Measurements from ENCODE around the gene ADAMTSL1. TPM values are rescaled to one million over a fixed set of nuclear protein-coding genes. Genes with fewer than 3 reads are reported as not detected.

ADAMTSL1 gene
- total RNA-seq, 1 donor from 2014 or later, result not detected

DNA sequence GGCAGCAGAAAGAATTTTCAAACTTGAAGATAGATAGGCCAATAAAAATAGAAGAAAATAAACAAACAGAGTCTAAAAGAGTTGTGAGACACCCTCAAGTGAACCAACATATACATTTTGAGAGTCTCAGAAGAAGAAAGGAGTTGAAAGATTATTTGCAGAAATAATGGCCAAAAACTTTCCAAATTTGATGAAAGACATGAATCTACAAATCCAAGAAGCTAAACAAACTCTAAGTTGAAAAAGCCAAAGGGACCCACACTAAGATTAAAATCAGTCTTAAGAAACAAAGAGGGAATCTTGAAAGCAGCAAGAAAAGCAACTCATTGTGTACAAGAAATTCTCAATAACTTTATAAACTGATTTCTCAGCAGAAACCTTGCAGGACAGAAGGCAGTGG lies 422.1 kb downstream of the ADAMTSL1 start:
- intact Hi-C loops (cut with micrococcal nuclease), result no loop called here

GRCh38 chr9:18896531-18897179 lies 422.7 kb downstream of the ADAMTSL1 start:
- intact Hi-C loops (cut with micrococcal nuclease), result no loop called here

- intact Hi-C loops (cut with micrococcal nuclease), result no loop called here
Measured at GRCh38 chr9:18903450-18903849, 429.5 kb downstream of the ADAMTSL1 start.

GRCh38 chr9:18905028-18905882 lies 431.3 kb downstream of the ADAMTSL1 start:
- intact Hi-C loops (cut with micrococcal nuclease), result no loop called here

DNA sequence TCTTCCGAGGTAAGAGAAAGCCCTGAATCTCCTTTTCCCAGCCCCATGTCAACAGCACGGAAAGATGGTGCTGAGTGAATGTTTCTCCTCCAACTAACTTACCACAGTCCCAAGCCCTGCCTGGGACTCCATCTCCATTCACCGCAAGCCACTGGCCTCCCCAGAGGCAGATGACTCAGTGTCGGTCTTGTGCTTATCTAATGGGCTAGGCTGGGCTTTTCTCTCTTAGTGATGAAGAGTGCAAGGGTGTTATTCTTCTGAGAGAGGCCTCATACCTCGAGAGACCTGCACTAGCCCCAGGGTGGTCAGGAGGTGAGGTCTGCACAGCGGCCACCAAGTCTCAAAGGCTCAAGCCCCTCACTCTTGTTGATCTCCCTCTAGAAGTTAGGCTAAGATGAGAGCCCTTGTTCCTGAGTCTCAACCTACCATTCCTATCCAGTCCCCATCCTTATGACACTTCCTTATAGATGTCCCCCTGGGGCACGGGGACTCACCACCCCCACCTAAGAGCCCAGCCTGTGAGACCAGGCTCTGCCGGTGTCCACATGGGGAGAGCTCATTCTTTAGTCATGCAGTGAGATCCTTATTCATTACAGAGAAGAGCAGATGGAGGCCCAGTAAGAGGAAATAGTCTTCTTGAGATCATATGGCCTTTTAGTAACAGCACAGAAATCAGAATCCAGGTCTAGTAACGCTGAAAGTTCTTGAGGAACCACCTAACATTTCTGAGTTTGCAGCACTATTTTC lies 432.1 kb downstream of the ADAMTSL1 start:
- intact Hi-C loops (cut with micrococcal nuclease), result no loop called here

DNA sequence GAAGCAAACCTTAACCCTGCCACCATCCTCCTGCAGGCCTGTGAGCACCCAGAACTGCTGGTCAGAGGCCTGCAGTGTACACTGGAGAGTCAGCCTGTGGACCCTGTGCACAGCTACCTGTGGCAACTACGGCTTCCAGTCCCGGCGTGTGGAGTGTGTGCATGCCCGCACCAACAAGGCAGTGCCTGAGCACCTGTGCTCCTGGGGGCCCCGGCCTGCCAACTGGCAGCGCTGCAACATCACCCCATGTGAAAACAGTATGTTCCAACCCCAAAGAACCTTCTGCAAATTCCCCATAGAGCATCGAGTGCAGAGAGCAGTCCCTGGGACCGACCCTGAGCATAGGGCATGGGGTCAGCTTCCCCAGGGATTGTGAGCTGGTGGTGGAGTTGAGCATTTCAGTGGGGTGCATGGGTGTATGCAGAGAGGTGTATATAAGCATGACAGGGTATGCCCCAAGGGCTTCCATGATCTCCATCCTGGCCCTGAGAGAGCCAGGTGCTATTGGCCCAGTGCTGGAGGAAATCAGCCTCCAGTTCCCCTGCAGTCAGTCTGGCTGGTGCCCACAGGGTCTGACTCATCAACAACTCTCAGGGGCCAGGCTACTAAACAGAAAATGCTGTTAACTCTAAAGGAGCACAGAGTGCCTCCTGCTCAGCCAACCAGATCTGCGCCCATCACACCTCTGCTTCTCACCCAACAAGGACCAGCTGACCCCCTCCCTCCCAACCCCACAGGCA lies 432.9 kb downstream of the ADAMTSL1 start:
- intact Hi-C loops (cut with micrococcal nuclease), result no loop called here

GRCh38 chr9:18907927-18908625 lies 434.1 kb downstream of the ADAMTSL1 start:
- intact Hi-C loops (cut with micrococcal nuclease), result no loop called here

- intact Hi-C loops (cut with micrococcal nuclease), result no loop called here
Measured at GRCh38 chr9:18909140-18910018, 435.4 kb downstream of the ADAMTSL1 start.

DNA sequence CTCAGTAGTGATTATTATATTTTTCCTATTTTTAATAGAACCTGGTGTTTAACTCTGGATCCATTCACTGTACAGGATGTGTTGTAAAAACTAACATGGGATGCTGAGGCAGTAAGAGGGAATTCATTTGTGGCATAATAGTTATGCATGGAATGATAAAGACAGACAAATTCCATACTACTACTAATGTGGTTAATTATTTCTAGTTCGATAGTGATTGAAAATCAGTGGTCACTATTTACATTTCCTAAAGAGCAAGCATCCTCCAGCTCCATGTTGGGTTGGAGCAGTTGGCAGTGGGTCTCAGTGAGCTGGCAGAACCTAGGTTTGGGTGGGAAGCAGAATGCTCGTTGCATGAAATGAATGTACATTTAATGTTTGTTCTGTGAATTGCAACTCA lies 436.5 kb downstream of the ADAMTSL1 start:
- intact Hi-C loops (cut with micrococcal nuclease), result no loop called here

DNA sequence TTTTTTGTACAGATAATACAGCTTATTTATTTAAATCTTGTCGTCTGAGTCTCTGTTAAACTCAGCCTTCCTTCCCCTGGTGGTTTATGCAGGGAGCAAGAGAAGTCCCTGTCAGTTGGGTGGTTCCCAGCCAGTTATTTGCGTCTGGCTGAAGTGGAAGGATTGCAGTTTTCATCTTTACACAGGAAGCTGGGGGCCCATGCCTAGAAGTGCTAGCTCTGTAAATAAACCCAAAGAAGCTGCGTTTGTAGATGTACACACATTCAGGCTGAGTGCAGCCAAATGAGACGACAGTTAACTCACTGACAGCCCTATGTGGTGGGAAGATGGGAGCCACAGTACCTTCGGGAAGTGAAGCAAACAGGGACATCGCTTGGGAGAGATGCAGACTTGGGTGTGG lies 437.0 kb downstream of the ADAMTSL1 start:
- intact Hi-C loops (cut with micrococcal nuclease), result no loop called here

- intact Hi-C loops (cut with micrococcal nuclease), result no loop called here
Measured at GRCh38 chr9:18911714-18912342, 437.9 kb downstream of the ADAMTSL1 start.

DNA sequence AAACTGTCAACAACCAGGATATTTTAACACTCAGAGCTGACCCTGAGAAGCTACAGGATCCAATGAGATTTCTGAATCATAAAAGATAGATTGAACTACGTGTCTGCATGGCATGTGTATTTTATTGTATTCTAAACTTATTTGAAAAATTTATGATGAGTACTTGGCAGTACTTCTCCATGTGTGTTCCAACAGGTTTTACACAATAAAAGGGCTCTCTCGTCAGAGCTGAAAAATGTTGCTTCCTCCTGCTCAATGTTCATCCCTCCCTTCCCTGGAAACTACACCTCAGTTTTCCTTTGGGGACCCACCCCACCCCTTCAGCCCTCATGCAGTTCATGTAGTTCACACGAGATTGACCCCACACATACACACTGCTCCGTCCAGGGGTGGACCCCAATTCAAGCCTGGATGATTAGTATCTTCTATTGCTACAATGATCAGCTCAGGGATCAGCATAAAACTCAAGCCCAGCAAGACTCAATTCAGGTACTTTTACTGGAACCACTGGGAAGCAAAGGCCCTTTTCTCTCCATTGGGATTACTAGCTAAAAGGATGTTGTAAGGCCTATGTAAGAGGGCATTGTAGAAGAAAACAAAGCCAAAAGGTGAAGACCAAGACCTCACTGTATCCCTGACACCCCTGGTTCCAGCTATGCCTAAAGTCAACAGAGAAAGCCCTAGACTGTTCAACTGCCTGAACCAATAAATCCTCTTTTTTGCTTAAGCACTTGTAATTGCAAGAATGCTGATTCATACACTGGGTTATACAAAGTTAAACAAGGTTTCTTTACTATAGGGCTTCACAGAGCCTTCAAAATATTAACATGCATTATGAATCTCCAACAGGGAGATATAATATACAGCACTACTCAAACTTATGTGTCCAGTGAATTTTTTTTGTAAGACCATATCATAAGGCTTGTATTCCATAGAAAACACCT lies 446.5 kb downstream of the ADAMTSL1 start:
- intact Hi-C loops (cut with micrococcal nuclease), result no loop called here

DNA sequence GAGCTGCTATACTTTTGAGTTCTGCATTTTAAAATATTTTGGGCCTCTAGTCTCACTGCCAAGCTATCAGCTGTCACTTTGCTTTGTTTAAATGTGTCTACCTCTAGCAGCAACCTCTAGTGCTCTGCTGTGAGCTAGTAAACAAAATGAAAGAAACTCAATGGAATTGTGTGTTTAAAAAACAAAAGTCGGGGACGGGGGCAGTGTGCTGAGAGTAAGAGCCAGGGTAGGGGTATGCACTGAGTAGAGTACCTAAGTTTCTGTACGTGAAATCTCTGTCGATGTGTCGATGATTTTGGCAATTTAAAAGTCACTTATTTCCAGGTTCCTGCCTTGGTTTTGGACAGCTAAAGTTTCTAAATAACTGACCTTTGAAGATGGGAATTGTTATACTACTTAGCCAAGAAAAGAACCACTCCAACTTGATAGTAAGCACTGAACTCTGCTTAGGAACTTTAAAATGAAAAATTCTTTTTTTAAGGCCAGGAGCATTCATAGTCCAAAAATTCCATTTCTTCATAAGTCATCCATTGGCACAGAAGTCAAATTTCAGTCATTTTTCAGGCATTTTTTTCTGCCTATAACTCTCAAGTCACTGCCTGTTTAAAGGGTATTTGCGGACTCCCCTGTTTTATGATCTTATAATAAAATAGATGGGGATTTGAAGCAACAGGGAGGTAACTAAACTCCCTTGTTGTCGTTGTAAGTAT lies 447.6 kb downstream of the ADAMTSL1 start:
- intact Hi-C loops (cut with micrococcal nuclease), result no loop called here

- intact Hi-C loops (cut with micrococcal nuclease), result no loop called here
Measured at GRCh38 chr9:18922161-18922885, 448.4 kb downstream of the ADAMTSL1 start.

- intact Hi-C loops (cut with micrococcal nuclease), result no loop called here
Measured at GRCh38 chr9:18923167-18923566, 449.2 kb downstream of the ADAMTSL1 start.

GRCh38 chr9:18923671-18924430 lies 449.9 kb downstream of the ADAMTSL1 start:
- intact Hi-C loops (cut with micrococcal nuclease), result no loop called here
